Measurements from ENCODE around the gene MATN1. TPM values are rescaled to one million over a fixed set of nuclear protein-coding genes. Genes with fewer than 3 reads are reported as not detected.

The MATN1 gene
- polyA plus RNA-seq, 1 donor (not counting 4 experiments of a cell fraction or from before 2014, with no cell fraction given): 0.05 TPM

- H3K4me3 ChIP-seq (ENCODE audit: control insufficient read depth in 2 of 3, extremely low read depth in 1 of 3, insufficient read depth in 2 of 3, low read depth in 1 of 3, low read length in 3 of 3): no peak overlapping the region
- dilution Hi-C loops (cut with MboI; ENCODE audit: extremely low pct_ligation_motif_present, low sequenced_read_pairs): no loop called here
- DNase-seq (ENCODE audit: low read depth, low spot score) (no peak), FAIRE-seq (no peak)
- no peaks in the 10 kb centered on the region for H3K9me1 ChIP-seq (ENCODE audit: control insufficient read depth, extremely low read depth, insufficient read depth, low read length)
- no peak overlapping the region for H3K27ac ChIP-seq (ENCODE audit: control insufficient read depth, insufficient read depth, low read length)
- no peaks in the 10 kb centered on the region for H3K9me3 ChIP-seq (ENCODE audit: control insufficient read depth, low read depth, low read length)
- no peaks in the 10 kb centered on the region for H3K27me3 ChIP-seq (ENCODE audit: control insufficient read depth, extremely low read depth, insufficient read depth, low read length)
- H4K20me1 ChIP-seq (ENCODE audit: control insufficient read depth, extremely low read depth, insufficient read depth, low read length): no peaks in the 10 kb centered on the region
- H3K9ac ChIP-seq (ENCODE audit: control insufficient read depth, extremely low read depth, insufficient read depth, low read length): no peak overlapping the region
- peaks cover 10% of the 10 kb centered on the region for H3K4me1 ChIP-seq (ENCODE audit: control insufficient read depth, extremely low read depth, insufficient read depth, low read length)
- TF ChIP-seq CTCF (optimal IDR thresholded peaks at IDR 0.05 in 1 of 3, IDR thresholded peaks at IDR 0.05 in 1 of 3, conservative IDR thresholded peaks at IDR 0.05 in 1 of 3; ENCODE audit: extremely low read depth in 1 of 3, insufficient read depth in 2 of 3, low read length in 3 of 3) (no peak), EZH2 (IDR thresholded peaks at IDR 0.05; ENCODE audit: low read length) (no peak)
- no peaks in the 10 kb centered on the region for H3K36me3 ChIP-seq (ENCODE audit: control insufficient read depth in 2 of 2, extremely low read depth in 1 of 2, insufficient read depth in 2 of 2, low read length in 2 of 2)
- H3K79me2 ChIP-seq (ENCODE audit: control insufficient read depth, insufficient read depth, low read length): no peaks in the 10 kb centered on the region
- no peak overlapping the region for H3K4me2 ChIP-seq (ENCODE audit: control insufficient read depth, extremely low read depth, insufficient read depth, low read depth, low read length)
- no peak overlapping the region for H2AFZ ChIP-seq (ENCODE audit: control insufficient read depth, low read length)
These were observed 10.1 kb downstream of the MATN1 start for GRCh38 chr1:30713311-30713710.

GRCh38 chr1:30712583-30712982 is 10.8 kb downstream of the MATN1 start:
- H3K79me2 ChIP-seq (ENCODE audit: control insufficient read depth, insufficient read depth, low read length): no peaks in the 10 kb centered on the region
- H3K36me3 ChIP-seq (ENCODE audit: control insufficient read depth in 2 of 2, extremely low read depth in 1 of 2, insufficient read depth in 2 of 2, low read length in 2 of 2): no peaks in the 10 kb centered on the region
- H3K9me3 ChIP-seq (ENCODE audit: control insufficient read depth, low read depth, low read length): no peaks in the 10 kb centered on the region
- H3K9me1 ChIP-seq (ENCODE audit: control insufficient read depth, extremely low read depth, insufficient read depth, low read length): no peaks in the 10 kb centered on the region
- H2AFZ ChIP-seq (ENCODE audit: control insufficient read depth, low read length): no peak overlapping the region
- H4K20me1 ChIP-seq (ENCODE audit: control insufficient read depth, extremely low read depth, insufficient read depth, low read length): no peaks in the 10 kb centered on the region
- FAIRE-seq: no peak
- no peak overlapping the region for H3K4me3 ChIP-seq (ENCODE audit: control insufficient read depth in 2 of 3, extremely low read depth in 1 of 3, insufficient read depth in 2 of 3, low read depth in 1 of 3, low read length in 3 of 3)
- H3K27ac ChIP-seq (ENCODE audit: control insufficient read depth, insufficient read depth, low read length): no peak overlapping the region
- H3K27me3 ChIP-seq (ENCODE audit: control insufficient read depth, extremely low read depth, insufficient read depth, low read length): no peaks in the 10 kb centered on the region
- dilution Hi-C loops (cut with MboI; ENCODE audit: extremely low pct_ligation_motif_present, low sequenced_read_pairs): no loop called here
- TF ChIP-seq CTCF (optimal IDR thresholded peaks at IDR 0.05 in 1 of 3, IDR thresholded peaks at IDR 0.05 in 1 of 3, conservative IDR thresholded peaks at IDR 0.05 in 1 of 3; ENCODE audit: extremely low read depth in 1 of 3, insufficient read depth in 2 of 3, low read length in 3 of 3): no peak
- no peak for TF ChIP-seq EZH2 (IDR thresholded peaks at IDR 0.05; ENCODE audit: low read length)
- peaks cover 10% of the 10 kb centered on the region for H3K4me1 ChIP-seq (ENCODE audit: control insufficient read depth, extremely low read depth, insufficient read depth, low read length)
- no peak for DNase-seq (ENCODE audit: low read depth, low spot score)
- no peak overlapping the region for H3K4me2 ChIP-seq (ENCODE audit: control insufficient read depth, extremely low read depth, insufficient read depth, low read depth, low read length)
- H3K9ac ChIP-seq (ENCODE audit: control insufficient read depth, extremely low read depth, insufficient read depth, low read length): no peak overlapping the region

Data from keratinocyte (primary cell).